Activated CD4-positive, alpha-beta T cell treated with anti-CD3 and anti-CD28 coated beads, Interleukin-2, amount 10 ng/mL, durations not matched to agents 7 days and 5 days (primary cell): Measurements from ENCODE around the gene SCCPDH. TPM values are rescaled to one million over a fixed set of nuclear protein-coding genes. Genes with fewer than 3 reads are reported as not detected.

Source experiments
- CTCF ChIA-PET: fragments of 350-600 bp; sonication (Branson Sonifier 250); formaldehyde crosslinking; loops from one replicate; lab custom pipeline; 2021; ENCODE audit warnings: antibody characterized with exemption; lab: Charles Lee
- POLR2A ChIA-PET: fragments of 350-600 bp; sonication (Branson Sonifier 250); formaldehyde crosslinking; loops from one replicate; lab custom pipeline; 2021; ENCODE audit warnings: antibody characterized with exemption; lab: Charles Lee
- DNase-seq: peaks from one replicate; pipeline ENCODE4 v3.0.0-alpha.2; 2020
- H3K27ac Mint-ChIP-seq: one replicate; pipeline ENCODE4 v1.8.0; 2021; ENCODE audit warnings: mild to moderate bottlenecking, moderate library complexity, mixed read lengths
- H3K27me3 Mint-ChIP-seq: one replicate; pipeline ENCODE4 v1.8.0; 2021; ENCODE audit warnings: mixed read lengths
- H3K36me3 Mint-ChIP-seq: one replicate; pipeline ENCODE4 v1.8.0; 2021; ENCODE audit warnings: low read depth, mixed read lengths
- H3K4me1 Mint-ChIP-seq: one replicate; pipeline ENCODE4 v1.8.0; 2021; ENCODE audit warnings: mixed read lengths
- H3K4me3 Mint-ChIP-seq: one replicate; pipeline ENCODE4 v1.8.0; 2021; ENCODE audit warnings: mild to moderate bottlenecking, moderate library complexity, mixed read lengths
- H3K9me3 Mint-ChIP-seq: one replicate; pipeline ENCODE4 v1.8.0; 2021; ENCODE audit warnings: mixed read lengths
- total RNA-seq, 2 experiments: library from RNA; stranded (reverse); gene quantifications; one replicate each; pipeline ENCODE4 v1.2.3, GENCODE V29; 2021

SCCPDH gene
- total RNA-seq, 2 experiments from 2014 or later: 9.4 to 10.9 TPM

DNA sequence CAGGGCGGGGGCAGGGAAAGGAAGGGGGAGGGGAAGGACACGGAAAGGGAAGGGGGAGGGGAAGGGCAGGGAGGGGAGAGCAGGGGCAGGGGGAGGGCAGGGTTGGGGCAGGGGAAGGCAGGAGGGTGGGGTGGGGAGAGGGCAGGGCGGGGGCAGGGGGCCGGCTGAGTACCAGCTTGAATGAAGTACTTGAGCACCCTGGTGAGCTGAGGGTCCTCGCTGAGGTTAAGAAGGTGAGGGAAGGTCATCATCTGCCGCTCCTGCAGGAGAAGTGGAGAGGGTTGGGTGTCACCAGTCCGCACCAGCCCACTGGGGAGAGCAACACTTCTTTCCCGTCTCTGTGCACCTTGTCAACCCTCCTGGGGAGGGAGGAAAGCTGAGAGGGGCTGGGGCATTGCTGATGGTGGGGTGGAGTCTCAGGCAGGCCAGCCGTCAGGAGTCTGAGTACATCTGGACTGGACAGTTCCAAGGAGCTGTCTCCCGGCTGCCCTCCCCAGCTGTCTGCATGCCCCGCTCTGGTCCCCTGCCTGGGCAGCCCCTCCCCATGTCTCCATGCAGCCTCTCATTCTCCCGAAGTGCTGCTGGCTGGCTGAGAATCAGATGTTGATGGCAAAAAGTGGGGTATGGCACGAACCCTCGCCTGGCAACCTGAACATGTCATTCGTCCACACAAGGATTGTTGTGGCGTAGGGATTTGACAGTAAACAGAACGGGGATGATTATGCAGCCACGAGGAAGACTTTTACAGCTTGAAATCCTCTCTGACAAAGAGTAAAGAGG lies 70.0 kb downstream of the SCCPDH start:
- no peak for DNase-seq
- Mint-ChIP-seq H3K27me3 (no peaks in the 10 kb centered on the region), H3K4me1 (no peaks in the 10 kb centered on the region), H3K36me3 (no peaks in the 10 kb centered on the region), H3K4me3 (no peak overlapping the region), H3K9me3 (no peaks in the 10 kb centered on the region), H3K27ac (no peak overlapping the region)
- ChIA-PET POLR2A (no interaction called here), CTCF (no interaction called here)

DNA sequence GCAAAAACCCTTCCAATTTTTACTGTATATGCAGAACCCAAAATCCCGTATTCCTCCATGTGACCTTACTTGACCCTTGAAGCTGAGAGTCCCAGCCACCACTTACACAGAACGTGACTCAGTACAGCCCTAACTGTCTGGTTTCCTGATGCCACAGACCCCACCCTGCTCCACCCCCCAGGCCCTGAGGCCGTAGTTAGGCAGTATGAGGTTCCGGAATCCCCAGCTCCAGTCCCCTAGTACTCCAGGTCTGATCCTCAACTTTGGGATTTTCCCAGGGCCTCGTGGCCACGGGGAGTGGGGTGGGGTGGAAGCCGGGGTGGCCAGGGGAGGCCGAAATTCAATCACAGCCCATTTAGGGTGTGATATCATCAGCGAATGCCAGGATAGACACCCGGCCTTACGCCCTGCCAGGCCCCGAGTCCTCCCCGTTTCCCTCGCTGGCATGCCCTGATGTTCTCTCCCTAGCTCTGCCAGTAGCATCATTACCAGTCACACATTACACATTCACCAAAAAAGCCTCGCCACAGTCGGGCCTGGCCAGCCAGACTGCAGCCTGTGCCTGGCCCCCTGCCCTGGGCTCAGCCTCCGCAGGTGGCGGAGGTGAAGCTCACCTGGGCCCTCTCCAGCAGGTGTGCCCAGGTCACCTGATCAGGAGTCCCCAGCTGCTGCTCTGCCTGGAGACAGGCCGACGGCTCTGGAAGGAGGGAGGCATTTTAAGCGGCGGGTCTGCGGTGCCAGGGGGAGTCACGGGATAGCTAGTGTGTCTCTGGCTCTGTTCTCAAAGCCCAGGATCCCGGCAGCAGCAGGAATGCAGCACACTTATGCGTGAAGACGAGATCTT lies 70.8 kb downstream of the SCCPDH start:
- H3K4me1 Mint-ChIP-seq: no peaks in the 10 kb centered on the region
- no peaks in the 10 kb centered on the region for H3K9me3 Mint-ChIP-seq
- H3K27me3 Mint-ChIP-seq: no peaks in the 10 kb centered on the region
- H3K4me3 Mint-ChIP-seq: no peak overlapping the region
- POLR2A ChIA-PET: no interaction called here
- H3K27ac Mint-ChIP-seq: no peak overlapping the region
- no peaks in the 10 kb centered on the region for H3K36me3 Mint-ChIP-seq
- CTCF ChIA-PET: no interaction called here
- no peak for DNase-seq

DNA sequence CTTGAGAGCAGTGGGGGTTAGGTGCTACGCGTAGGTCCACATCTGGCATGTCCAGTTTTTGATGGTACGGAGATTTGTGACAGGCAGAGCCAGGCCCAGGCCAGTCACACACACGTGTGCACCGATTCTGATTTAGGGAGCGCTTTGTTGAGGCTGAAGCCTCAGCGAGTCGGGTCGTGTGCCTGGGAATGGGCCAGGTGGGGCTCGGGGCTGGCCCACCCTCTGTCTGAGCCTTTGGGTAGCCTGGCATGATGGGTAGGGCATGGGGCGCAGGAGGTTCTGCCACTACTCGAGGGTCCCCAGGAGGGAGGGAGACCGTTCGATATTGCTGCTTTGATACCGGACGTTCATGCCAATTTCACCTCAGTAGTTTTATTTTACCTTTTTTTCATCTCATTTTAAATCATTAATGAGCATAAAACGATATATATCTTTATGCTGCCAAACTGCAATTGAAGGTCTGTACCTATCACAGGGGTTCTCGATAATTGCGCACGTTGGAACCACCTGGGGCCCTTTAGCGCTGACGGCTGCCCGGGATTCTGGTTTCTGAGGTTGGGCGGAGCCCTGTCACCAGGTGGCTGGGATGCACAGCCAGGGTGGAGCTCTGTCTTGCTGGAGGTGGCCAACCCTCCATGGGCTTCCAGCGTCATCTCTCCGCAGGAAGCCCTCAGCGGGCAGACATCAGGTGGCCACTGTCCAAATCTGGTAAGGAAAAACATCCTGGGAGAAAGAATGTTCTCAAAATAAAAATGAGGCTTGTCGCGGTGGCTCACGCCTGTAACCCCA lies 71.9 kb downstream of the SCCPDH start:
- Mint-ChIP-seq H3K27ac (no peak overlapping the region), H3K27me3 (no peaks in the 10 kb centered on the region), H3K4me1 (no peaks in the 10 kb centered on the region), H3K4me3 (no peak overlapping the region), H3K9me3 (no peaks in the 10 kb centered on the region), H3K36me3 (no peaks in the 10 kb centered on the region)
- POLR2A ChIA-PET: no interaction called here
- CTCF ChIA-PET: no interaction called here
- DNase-seq: no peak

DNA sequence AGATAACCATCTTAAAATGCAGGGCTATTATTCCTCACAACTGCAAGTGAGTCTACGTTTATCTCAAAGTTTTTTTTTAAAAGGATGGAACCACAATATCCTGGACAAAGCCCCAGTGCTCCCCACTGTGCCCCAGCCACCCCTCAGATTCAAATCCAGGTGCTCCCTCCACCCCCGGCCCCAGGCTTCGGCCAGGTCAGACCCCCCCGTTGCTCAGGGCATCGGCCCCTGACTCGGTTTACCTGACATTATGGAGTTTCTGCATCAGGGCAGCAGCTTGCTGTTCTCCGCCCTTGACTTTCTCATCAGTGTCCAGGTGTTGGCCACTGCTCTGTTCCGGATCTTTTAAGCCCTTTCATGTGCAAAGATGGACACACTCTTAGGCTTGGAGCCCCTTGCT lies 72.9 kb downstream of the SCCPDH start:
- Mint-ChIP-seq H3K27ac (no peak overlapping the region), H3K9me3 (no peaks in the 10 kb centered on the region), H3K36me3 (no peaks in the 10 kb centered on the region), H3K4me1 (no peaks in the 10 kb centered on the region), H3K4me3 (no peak overlapping the region), H3K27me3 (no peaks in the 10 kb centered on the region)
- DNase-seq: no peak
- ChIA-PET POLR2A (no interaction called here), CTCF (no interaction called here)

DNA sequence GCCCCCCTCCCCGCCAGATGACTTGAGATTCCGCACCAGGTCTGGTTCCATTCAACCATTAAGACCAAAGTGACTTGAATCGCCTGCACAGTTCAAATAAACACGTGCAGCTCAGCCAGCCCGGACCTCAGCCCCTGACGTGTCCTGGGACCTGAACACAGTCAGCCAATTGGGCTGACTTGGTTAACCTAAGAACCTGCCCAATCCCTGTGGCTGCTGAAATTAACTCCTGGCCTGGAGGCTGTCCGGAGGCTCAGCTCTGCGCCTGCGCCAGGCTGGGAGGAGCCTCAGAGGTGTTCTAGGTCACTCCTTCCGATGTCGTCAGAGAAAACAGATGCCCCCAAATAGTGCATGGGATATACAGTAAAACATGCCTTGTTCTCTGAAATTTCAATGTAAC lies 73.4 kb downstream of the SCCPDH start:
- Mint-ChIP-seq H3K36me3 (no peaks in the 10 kb centered on the region), H3K9me3 (no peaks in the 10 kb centered on the region), H3K4me1 (no peaks in the 10 kb centered on the region), H3K4me3 (no peak overlapping the region), H3K27ac (no peak overlapping the region), H3K27me3 (no peaks in the 10 kb centered on the region)
- POLR2A ChIA-PET: no interaction called here
- DNase-seq: no peak
- CTCF ChIA-PET: no interaction called here

DNA sequence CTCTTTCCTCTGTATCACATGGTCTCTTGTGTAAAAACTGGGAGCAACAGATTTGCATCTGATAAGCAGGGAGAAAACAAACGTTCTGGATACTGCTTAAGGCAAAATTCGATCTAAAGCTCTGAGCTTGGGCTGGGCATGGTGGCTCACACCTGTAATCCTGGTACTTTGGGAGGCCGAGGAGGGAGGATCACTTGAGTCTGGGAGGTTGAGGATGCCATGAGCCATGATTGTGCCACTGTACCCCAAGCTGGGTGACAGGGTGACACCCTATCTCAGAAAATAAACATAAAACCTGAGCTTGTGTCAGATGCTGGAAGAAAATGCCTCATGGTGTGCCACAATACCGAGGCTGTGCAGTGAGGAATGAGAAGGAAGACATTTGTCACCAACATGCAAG lies 73.9 kb downstream of the SCCPDH start:
- Mint-ChIP-seq H3K36me3 (no peaks in the 10 kb centered on the region), H3K4me1 (no peaks in the 10 kb centered on the region), H3K27me3 (no peaks in the 10 kb centered on the region), H3K27ac (no peak overlapping the region), H3K4me3 (no peak overlapping the region), H3K9me3 (no peaks in the 10 kb centered on the region)
- ChIA-PET POLR2A (no interaction called here), CTCF (no interaction called here)
- DNase-seq: no peak

DNA sequence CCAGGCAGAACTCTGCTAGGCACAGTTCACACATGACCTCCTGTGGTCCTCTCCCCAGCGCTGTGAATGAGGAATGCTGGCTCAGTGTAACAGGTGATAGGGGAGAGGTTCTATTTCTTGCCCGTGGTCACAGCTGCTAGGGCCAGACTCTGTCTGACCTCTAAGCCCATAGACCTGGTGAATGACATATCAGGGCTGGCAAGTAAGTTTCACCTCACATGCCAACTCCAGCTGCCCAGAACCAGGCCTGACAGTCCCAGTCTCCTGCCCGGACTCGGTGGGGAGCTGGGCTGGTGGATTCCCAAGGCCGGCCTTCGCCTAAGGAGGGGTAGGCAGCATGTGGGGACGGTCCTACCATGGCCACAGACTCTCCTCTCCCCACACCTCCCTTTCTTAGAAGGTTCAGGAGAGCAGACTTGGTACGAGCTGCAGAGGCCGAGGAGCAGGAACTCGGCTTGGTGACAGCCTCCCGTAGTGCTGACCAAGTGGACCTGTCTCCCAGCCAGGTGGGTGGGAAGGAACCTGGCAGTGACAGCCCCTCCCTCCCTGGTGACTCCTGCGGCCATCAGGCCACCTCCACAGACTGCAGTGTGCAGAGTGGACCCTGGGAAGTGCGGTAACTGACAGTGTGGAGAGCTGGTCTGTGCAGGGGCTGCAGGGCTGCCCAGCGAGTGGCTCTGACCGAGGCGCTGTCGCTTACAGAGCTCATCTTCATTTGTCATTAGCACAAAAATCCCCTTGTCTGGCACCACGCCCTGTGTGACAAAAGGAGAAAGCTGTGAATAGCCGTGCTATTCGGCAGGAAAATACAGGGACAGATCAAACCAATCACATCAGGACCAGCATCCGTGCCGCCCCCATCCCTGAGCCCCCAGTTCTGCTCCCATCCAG lies 74.6 kb downstream of the SCCPDH start:
- no peaks in the 10 kb centered on the region for H3K36me3 Mint-ChIP-seq
- no peak overlapping the region for H3K27ac Mint-ChIP-seq
- no peaks in the 10 kb centered on the region for H3K4me1 Mint-ChIP-seq
- no peaks in the 10 kb centered on the region for H3K27me3 Mint-ChIP-seq
- no peak overlapping the region for H3K4me3 Mint-ChIP-seq
- CTCF ChIA-PET: interaction anchor here (1.0 kb wide), 1 partner anchor 22 kb away, joined by 3 read pairs; no protein-coding TSS in a partner anchor
- H3K9me3 Mint-ChIP-seq: no peaks in the 10 kb centered on the region
- DNase-seq: no peak
- POLR2A ChIA-PET: no interaction called here

DNA sequence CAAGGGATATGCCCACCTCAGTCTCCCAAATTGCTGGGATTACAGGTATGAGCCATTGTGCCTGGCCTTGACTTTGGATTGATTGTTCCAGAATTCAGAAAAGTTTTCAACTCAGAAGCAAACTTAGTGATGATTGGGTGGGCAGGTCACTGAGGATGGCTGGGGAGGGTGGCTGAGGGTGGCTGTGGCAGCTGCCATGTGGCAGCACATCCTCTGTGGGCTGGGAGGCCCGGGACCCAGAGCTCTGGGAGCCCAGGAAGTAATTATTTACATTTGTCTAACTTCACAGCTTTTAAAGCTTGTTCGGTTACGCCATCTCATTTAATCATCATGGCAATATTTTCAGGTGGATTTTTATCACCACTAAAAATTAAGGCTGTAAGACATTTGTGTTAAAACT lies 76.1 kb downstream of the SCCPDH start:
- POLR2A ChIA-PET: no interaction called here
- no peak for DNase-seq
- Mint-ChIP-seq H3K9me3 (no peaks in the 10 kb centered on the region), H3K36me3 (no peaks in the 10 kb centered on the region), H3K27ac (no peak overlapping the region), H3K27me3 (no peaks in the 10 kb centered on the region), H3K4me3 (no peak overlapping the region), H3K4me1 (no peaks in the 10 kb centered on the region)
- CTCF ChIA-PET: no interaction called here

DNA sequence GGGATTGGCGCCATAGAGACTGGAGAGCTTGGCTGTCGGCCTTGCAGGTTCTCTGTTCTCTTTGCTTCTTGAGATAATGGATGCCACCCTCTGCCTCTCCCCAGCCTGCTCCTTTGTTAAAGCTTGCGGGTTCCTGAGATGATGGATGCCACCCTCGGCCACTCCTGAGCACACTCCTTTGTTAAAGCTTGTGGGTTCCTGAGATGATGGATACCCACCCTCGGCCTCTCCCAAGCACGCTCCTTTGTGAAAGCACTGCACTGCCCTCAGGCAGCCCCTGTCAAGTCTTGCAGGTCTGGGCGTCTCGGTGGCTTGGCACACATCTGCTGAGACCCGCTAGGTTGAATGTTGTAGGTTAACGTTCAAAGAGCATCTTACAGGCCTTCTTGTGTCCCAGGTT lies 76.5 kb downstream of the SCCPDH start:
- Mint-ChIP-seq H3K36me3 (no peaks in the 10 kb centered on the region), H3K9me3 (no peaks in the 10 kb centered on the region), H3K4me1 (no peaks in the 10 kb centered on the region), H3K4me3 (no peak overlapping the region), H3K27me3 (no peaks in the 10 kb centered on the region), H3K27ac (no peak overlapping the region)
- no peak for DNase-seq
- ChIA-PET CTCF (no interaction called here), POLR2A (no interaction called here)

DNA sequence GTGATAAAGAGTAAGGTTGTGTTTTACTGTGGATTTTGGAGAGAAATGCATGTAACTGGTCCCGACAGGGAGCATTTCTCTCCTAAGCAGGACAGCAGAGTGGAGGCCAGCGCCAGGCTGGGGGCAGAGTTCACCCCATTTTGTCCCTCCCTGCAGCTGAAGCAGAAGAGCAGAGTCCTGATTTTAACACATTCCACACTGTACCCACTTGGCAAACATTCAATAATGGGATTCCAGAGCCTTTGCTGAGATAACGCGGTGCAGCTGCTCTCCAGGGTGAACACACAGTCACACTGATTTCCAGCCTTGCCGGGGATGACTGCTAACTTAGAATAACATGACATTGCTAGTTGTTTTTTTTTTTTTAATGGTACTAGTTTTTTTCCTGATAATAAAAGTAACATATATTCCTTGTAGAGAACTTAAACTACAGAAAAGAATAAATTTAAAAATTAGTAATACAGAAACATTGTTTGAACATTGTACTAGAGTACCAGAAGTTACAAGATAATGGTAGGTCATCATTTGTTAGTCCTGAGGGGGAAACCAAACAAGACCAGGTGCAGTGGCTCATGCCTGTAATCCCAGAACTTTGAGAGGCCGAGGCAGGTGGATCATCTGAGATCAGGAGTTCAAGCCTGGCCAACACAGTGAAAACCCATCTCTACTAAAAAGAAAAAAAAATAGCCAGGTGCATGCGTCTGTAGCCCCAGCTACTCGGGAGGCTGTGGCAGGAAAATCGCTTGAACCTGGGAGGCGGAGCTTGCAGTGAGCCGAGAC lies 77.2 kb downstream of the SCCPDH start:
- Mint-ChIP-seq H3K36me3 (no peaks in the 10 kb centered on the region), H3K27ac (no peak overlapping the region), H3K9me3 (no peaks in the 10 kb centered on the region), H3K27me3 (no peaks in the 10 kb centered on the region), H3K4me1 (no peaks in the 10 kb centered on the region), H3K4me3 (no peak overlapping the region)
- ChIA-PET CTCF (no interaction called here), POLR2A (no interaction called here)
- DNase-seq: no peak

DNA sequence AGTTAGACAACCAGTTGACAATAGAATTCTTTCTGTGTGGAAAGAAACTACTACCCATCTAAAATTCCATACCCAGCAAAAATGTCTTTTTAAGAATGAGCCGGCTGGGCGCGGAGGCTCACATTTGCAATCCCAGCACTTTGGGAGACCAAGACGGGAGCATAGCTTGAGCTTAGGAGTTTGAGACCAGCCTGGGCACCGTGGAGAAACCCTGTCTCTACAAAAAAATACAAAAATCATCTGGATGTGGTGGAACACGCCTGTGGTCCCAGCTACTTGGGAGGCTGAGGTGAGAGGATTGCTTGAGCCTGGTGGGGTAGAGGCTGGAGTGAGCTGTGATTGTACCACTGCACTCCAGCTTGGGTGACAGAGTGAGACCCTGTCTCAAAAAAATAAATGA lies 79.2 kb downstream of the SCCPDH start:
- H3K36me3 Mint-ChIP-seq: no peaks in the 10 kb centered on the region
- H3K4me3 Mint-ChIP-seq: no peak overlapping the region
- POLR2A ChIA-PET: no interaction called here
- CTCF ChIA-PET: interaction anchor here (1.5 kb wide), 1 partner anchor 11 kb away, joined by 3 read pairs; no protein-coding TSS in a partner anchor
- no peak overlapping the region for H3K27ac Mint-ChIP-seq
- H3K9me3 Mint-ChIP-seq: no peaks in the 10 kb centered on the region
- DNase-seq: no peak
- no peaks in the 10 kb centered on the region for H3K4me1 Mint-ChIP-seq
- no peaks in the 10 kb centered on the region for H3K27me3 Mint-ChIP-seq

DNA sequence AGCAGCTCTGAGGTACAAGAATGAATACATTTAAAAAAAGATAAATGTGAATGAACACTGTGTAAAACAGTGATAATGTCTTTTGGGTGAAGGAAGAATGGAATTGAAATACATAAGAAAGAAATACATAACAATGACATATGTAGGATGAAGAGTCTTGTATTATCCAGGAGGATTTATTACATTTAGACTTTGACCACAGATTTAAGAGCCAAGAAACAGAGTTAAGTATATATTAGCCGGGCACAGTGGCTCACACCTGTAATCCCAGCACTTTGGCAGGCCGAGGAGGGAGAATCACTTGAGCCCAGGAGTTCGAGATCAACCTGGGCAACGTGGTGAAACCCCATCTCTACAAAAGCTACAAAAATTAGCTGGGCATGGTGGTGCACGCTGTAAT lies 79.7 kb downstream of the SCCPDH start:
- POLR2A ChIA-PET: no interaction called here
- DNase-seq: no peak
- Mint-ChIP-seq H3K4me3 (no peak overlapping the region), H3K36me3 (no peaks in the 10 kb centered on the region), H3K9me3 (no peaks in the 10 kb centered on the region), H3K4me1 (no peaks in the 10 kb centered on the region), H3K27ac (no peak overlapping the region), H3K27me3 (no peaks in the 10 kb centered on the region)
- CTCF ChIA-PET: no interaction called here
